ENCODE measurements around the gene MRPL20. TPM values are rescaled to one million over a fixed set of nuclear protein-coding genes. Genes with fewer than 3 reads are reported as not detected.

The MRPL20 gene
- total RNA-seq, 1 donor = 53.9 TPM

- Histone ChIP-seq H2AFZ (ENCODE audit: low read length) (no peak overlapping the region), H3K4me1 (ENCODE audit: insufficient read depth, low read length) (no peaks in the 10 kb centered on the region), H3K27ac (ENCODE audit: low read depth, low read length) (no peak overlapping the region), H3K4me3 (ENCODE audit: insufficient read depth, low read length) (no peak overlapping the region), H3K27me3 (ENCODE audit: insufficient read depth, low read length) (no peaks in the 10 kb centered on the region), H4K20me1 (ENCODE audit: insufficient read depth, low read length) (peaks cover 6% of the 10 kb centered on the region), H3K79me2 (ENCODE audit: insufficient read depth, low read length) (peaks cover 18% of the 10 kb centered on the region), H3K36me3 (ENCODE audit: insufficient read depth, low read length) (peaks cover 13% of the 10 kb centered on the region), H3K9me3 (ENCODE audit: low read depth, low read length) (no peaks in the 10 kb centered on the region), H3K4me2 (ENCODE audit: insufficient read depth, low read length) (no peak overlapping the region)
- TF ChIP-seq CTCF (IDR thresholded peaks at IDR 0.05; ENCODE audit: extremely low read depth, low read depth, low read length) = no peak
- DNase-seq (ENCODE audit: insufficient read length, low spot score, missing footprints) = peak; percentile 78
Observed at GRCh38 chr1:1381294-1381693, 25.8 kb downstream of the MRPL20 start.

- Histone ChIP-seq H3K4me3 (ENCODE audit: insufficient read depth, low read length) (no peak overlapping the region), H3K79me2 (ENCODE audit: insufficient read depth, low read length) (peaks cover 18% of the 10 kb centered on the region), H3K36me3 (ENCODE audit: insufficient read depth, low read length) (peaks cover 9% of the 10 kb centered on the region), H3K4me2 (ENCODE audit: insufficient read depth, low read length) (no peak overlapping the region), H3K9me3 (ENCODE audit: low read depth, low read length) (no peaks in the 10 kb centered on the region), H3K27me3 (ENCODE audit: insufficient read depth, low read length) (no peaks in the 10 kb centered on the region), H3K4me1 (ENCODE audit: insufficient read depth, low read length) (no peaks in the 10 kb centered on the region), H2AFZ (ENCODE audit: low read length) (no peak overlapping the region), H3K27ac (ENCODE audit: low read depth, low read length) (no peak overlapping the region), H4K20me1 (ENCODE audit: insufficient read depth, low read length) (peaks cover 2% of the 10 kb centered on the region)
- no peak for TF ChIP-seq CTCF (IDR thresholded peaks at IDR 0.05; ENCODE audit: extremely low read depth, low read depth, low read length)
- no peak for DNase-seq (ENCODE audit: insufficient read length, low spot score, missing footprints)
Observed at GRCh38 chr1:1380860-1381259, 26.2 kb downstream of the MRPL20 start.

- peaks cover 6% of the 10 kb centered on the region for H3K36me3 ChIP-seq (ENCODE audit: insufficient read depth, low read length)
- no peak overlapping the region for H3K4me2 ChIP-seq (ENCODE audit: insufficient read depth, low read length)
- H3K27me3 ChIP-seq (ENCODE audit: insufficient read depth, low read length) = no peaks in the 10 kb centered on the region
- peaks cover 6% of the 10 kb centered on the region for H4K20me1 ChIP-seq (ENCODE audit: insufficient read depth, low read length)
- peaks cover 9% of the 10 kb centered on the region for H3K4me1 ChIP-seq (ENCODE audit: insufficient read depth, low read length)
- DNase-seq (ENCODE audit: insufficient read length, low spot score, missing footprints) = peak; percentile 67
- H3K9me3 ChIP-seq (ENCODE audit: low read depth, low read length) = no peaks in the 10 kb centered on the region
- H3K27ac ChIP-seq (ENCODE audit: low read depth, low read length) = no peak overlapping the region
- no peak for TF ChIP-seq CTCF (IDR thresholded peaks at IDR 0.05; ENCODE audit: extremely low read depth, low read depth, low read length)
- peaks cover 32% of the 10 kb centered on the region for H3K79me2 ChIP-seq (ENCODE audit: insufficient read depth, low read length)
- no peak overlapping the region for H2AFZ ChIP-seq (ENCODE audit: low read length)
- no peak overlapping the region for H3K4me3 ChIP-seq (ENCODE audit: insufficient read depth, low read length)
Observed at GRCh38 chr1:1377540-1378205, 29.4 kb downstream of the MRPL20 start.

- Histone ChIP-seq H3K79me2 (ENCODE audit: insufficient read depth, low read length) (peaks cover 34% of the 10 kb centered on the region), H3K4me2 (ENCODE audit: insufficient read depth, low read length) (peak overlapping the region; percentile 46), H3K36me3 (ENCODE audit: insufficient read depth, low read length) (peaks cover 6% of the 10 kb centered on the region), H3K4me3 (ENCODE audit: insufficient read depth, low read length) (no peak overlapping the region), H3K27me3 (ENCODE audit: insufficient read depth, low read length) (no peaks in the 10 kb centered on the region), H4K20me1 (ENCODE audit: insufficient read depth, low read length) (peaks cover 14% of the 10 kb centered on the region), H3K4me1 (ENCODE audit: insufficient read depth, low read length) (peaks cover 12% of the 10 kb centered on the region), H2AFZ (ENCODE audit: low read length) (no peak overlapping the region), H3K9me3 (ENCODE audit: low read depth, low read length) (no peaks in the 10 kb centered on the region), H3K27ac (ENCODE audit: low read depth, low read length) (peak overlapping the region; percentile 64)
- TF ChIP-seq CTCF (IDR thresholded peaks at IDR 0.05; ENCODE audit: extremely low read depth, low read depth, low read length) = no peak
- DNase-seq (ENCODE audit: insufficient read length, low spot score, missing footprints) = peak; percentile 71
Observed at GRCh38 chr1:1376551-1377226, 30.4 kb downstream of the MRPL20 start.
